GM12892 (cell line): ENCODE measurements around the gene MTG2.

ENCODE experiments used
- DNase-seq: peaks from one replicate; pipeline ENCODE4 v3.0.0; 2011; ENCODE audit not compliant: insufficient read length
- FAIRE-seq: peaks from 2 replicates; lab custom pipeline; 2011; peaks lifted over from hg19 to GRCh38; lab: Jason Lieb, UNC
- POLR2A ChIP-seq: IDR thresholded peaks from 2 replicates; pipeline ENCODE4 v1.6.1; 2011; ENCODE audit warnings: low read depth, low read length, control low read depth
- POLR2AphosphoS5 ChIP-seq: IDR thresholded peaks from 2 replicates; pipeline ENCODE4 v1.6.1; 2011; ENCODE audit warnings: low read depth, low read length, control low read depth
- TAF1 ChIP-seq: IDR thresholded peaks from 2 replicates; pipeline ENCODE4 v1.6.1; 2011; ENCODE audit warnings: low read depth, mild to moderate bottlenecking, control low read depth, low read length, borderline replicate concordance

The MTG2 gene

DNA sequence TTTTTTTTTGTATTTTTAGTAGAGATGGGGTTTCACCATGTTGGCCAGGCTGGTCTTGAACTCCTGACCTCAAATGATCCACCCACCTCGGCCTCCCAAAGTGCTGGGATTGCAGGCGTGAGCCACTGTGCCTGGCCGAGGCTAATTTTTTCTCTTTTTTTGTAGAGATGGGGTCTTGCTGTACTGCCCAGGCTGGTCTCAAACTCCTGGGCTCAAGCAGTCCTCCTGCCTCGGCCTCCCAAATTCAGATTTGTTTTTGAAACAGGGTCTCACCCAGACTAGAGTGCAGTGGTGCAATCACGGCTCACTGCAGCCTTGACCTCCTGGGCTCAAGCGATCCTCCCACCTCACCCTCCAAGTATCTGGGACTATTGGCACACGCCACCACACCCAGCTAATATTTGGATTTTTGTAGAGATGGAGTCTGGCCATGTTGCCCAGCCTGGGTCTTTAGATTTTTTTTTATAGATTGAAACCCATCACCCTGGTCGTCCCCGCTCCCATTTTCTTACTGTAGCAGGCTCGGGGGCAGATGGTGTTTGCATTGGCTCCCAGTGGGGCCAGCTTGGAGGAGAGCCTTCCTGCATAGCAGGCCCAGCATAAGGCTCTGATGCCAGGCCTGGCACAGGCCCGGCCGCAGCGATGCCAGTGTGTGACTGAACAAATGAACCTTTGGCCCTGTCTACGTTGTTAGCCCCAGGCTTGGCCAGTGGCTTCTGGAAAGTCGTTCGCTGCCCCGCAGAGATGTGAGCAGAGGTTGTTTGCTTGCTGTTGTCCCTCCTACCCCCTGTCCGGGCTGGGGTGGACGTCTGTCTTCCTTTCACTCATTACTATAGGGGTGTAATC lies 4.3 kb upstream of the MTG2 start:
- TF ChIP-seq POLR2A, result no peak
- TF ChIP-seq POLR2AphosphoS5, result no peak
- TF ChIP-seq TAF1, result no peak
- no peak for DNase-seq
- no peak for FAIRE-seq

DNA sequence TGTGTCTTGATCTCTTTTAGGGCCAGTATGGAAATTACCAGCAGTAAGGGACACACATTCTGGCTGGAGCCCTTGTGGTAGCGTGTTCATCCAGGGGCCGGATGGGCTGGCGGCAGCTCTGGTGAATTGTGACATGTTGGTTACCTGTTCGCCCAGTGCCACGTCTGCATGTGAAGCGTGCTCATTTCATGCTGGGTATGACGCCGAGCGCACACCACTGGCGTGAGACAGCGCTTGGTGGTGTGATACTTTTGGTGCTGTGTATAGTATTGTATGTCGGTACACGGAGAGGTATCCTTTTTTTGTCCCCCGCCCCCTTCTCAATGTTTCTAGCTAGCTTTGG lies 3.7 kb upstream of the MTG2 start:
- TF ChIP-seq POLR2AphosphoS5 (no peak), TAF1 (no peak), POLR2A (no peak)
- FAIRE-seq, result no peak

DNA sequence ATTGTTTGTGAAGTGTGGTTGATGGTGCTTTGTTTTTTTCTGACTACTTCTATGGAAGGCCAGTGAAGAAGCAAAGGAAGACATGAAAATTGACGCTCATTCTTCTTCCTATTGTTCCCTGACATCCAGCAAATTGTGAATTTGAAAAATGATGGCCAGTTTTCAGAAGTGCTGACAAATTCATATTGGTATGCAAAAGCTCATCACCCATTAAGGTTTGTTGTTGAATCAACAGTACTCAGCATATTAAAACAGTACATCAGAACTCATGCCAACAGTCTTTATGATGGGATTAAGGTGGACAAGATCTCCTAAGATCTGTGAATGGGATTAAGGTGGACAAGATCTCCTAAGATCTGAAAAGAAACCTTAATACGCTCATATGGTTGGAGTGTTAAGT lies 1.0 kb upstream of the MTG2 start:
- FAIRE-seq (no peak), DNase-seq (no peak)
- no peak for TF ChIP-seq POLR2A
- TF ChIP-seq POLR2AphosphoS5, result no peak
- TF ChIP-seq TAF1, result no peak

More for the DNA sequence above, 3.7 kb upstream of the MTG2 start:
- DNase-seq, result no peak

DNA sequence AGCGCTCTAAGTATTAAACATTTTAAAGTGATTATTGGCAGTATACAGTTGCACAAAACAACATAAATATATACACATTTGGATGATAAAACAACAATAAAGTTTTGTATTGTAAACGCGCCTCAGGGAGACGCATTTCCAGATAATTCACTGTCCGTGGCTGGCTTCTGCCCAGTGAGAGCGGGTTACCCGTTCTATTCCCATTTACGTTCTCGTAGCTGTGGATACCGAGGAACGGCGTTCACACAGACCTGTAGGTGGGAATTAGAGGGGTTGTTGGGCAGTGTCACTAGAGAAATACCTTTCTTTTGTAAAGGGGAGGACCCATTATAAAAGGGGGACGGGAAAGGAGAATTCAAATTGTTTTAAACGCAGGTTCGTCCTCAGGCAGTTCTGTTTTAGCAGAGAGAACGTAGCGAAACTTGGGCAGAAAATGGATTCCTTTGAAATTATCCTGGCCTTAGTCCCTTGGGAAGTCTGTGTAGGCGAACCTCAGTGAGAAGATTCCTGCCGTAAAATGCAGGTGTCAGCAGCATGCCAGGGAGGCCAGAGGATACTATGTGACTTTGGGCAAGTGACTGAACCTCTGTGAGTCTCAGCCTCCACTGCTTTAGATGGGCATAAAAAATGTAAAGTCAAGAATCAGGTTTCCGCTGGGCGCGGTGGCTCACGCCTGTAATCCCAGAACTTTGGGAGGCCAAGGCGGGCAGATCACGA lies 756 bp downstream of the MTG2 start:
- no peak for TF ChIP-seq POLR2A
- no peak for DNase-seq
- FAIRE-seq, result no peak

- FAIRE-seq, result no peak
- DNase-seq, result no peak
- no peak for TF ChIP-seq POLR2AphosphoS5
- TF ChIP-seq TAF1, result no peak
- no peak for TF ChIP-seq POLR2A
Measured at GRCh38 chr20:62186096-62186426, 3.2 kb downstream of the MTG2 start.

GRCh38 chr20:62186887-62187866 lies 4.3 kb downstream of the MTG2 start:
- DNase-seq, result no peak
- TF ChIP-seq POLR2AphosphoS5 (no peak), POLR2A (no peak)
- no peak for FAIRE-seq

- no peak for DNase-seq
- TF ChIP-seq TAF1 (no peak), POLR2A (no peak), POLR2AphosphoS5 (no peak)
- FAIRE-seq, result no peak
Measured at GRCh38 chr20:62190639-62191411, 8.0 kb downstream of the MTG2 start.

DNA sequence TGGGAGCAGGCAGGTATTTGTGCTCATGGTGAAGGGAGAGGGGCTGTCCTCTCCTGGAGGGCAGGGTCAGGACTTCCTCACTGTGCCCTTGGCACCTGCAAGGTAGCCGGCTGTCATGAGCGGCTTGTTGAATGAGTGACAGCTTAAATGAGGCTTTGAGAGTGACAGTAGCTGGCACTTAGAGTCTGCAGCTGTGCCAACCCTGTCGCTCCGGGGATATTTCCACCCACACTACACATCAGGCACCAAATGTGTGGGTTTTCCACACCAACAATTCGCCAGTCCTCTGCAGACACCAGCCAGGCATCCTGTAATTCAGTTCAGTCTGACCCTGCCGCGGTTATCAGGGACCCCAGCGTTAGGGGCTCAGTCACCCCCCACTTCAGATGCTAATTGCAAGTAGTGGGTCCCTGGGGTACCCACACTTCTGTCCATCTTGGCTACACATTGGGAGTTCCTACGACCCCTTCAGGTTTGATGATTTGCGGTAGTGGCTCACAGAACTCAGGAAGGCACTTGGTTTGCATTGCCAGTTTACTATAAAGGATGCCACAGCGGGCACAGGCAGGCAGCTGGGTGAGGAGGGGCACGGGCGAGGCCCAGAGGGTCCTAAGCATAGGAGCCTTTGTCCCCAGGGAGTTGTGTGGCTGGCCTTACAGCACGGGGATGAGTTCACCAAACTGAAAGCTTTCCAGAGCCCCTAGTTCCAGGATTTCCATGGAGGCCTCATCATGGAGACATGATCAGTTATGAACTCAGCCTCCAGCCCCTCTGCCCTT lies 9.1 kb downstream of the MTG2 start:
- TF ChIP-seq POLR2AphosphoS5, result no peak
- TF ChIP-seq TAF1, result no peak
- TF ChIP-seq POLR2A, result no peak
- FAIRE-seq (no peak), DNase-seq (no peak)

DNA sequence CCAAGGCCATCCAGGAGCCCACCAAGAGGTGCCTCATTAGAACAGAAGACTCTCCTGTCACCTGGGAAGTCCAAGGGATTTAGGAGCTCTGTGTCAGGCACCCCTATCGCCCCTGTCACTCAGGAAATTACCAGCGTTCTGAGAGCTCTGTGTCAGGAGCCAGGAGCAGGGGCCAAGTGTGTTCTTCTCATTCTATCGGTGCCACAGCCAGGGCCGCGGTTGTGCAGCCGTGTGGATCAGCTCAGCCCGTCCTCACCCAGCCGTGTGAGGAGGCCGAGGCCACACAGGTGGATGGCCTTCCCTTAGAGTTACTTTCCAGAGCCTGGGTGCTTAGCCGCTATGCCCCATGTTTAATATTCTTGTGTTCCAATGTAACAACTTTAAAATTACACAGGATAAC lies 9.8 kb downstream of the MTG2 start:
- FAIRE-seq (no peak), DNase-seq (no peak)
- TF ChIP-seq POLR2A, result no peak
- no peak for TF ChIP-seq POLR2AphosphoS5
- no peak for TF ChIP-seq TAF1

GRCh38 chr20:62193079-62194025 lies 10.5 kb downstream of the MTG2 start:
- TF ChIP-seq TAF1 (no peak), POLR2AphosphoS5 (no peak), POLR2A (no peak)
- no peak for FAIRE-seq
- no peak for DNase-seq
